G401 (cell line): ENCODE data around the gene CTSW. TPM values are rescaled to one million over a fixed set of nuclear protein-coding genes. Genes with fewer than 3 reads are reported as not detected.
"Not testable (repeated sequence)": the region's sequence is repeated elsewhere in the genome, so short reads cannot be mapped to it uniquely, and the experiment has no call there.

Experiments
- DNase-seq: peaks from one replicate; pipeline ENCODE4 v3.0.0-alpha.2; 2015; ENCODE audit warnings: low spot score
- in situ Hi-C: cut with HindIII; loops from 2 replicates; pipeline ENCODE4 v1.10.0; 2016; ENCODE audit warnings: low sequenced_read_pairs, mixed read lengths
- total RNA-seq: library from RNA; depleted of rRNA; stranded (reverse); fragments of >200 nt; shearing (Covaris generic); gene quantifications from 2 replicates; pipeline ENCODE4 v1.2.3, GENCODE V29; 2014

The CTSW gene
- total RNA-seq, 1 experiment from 2014 or later: not detected

DNA sequence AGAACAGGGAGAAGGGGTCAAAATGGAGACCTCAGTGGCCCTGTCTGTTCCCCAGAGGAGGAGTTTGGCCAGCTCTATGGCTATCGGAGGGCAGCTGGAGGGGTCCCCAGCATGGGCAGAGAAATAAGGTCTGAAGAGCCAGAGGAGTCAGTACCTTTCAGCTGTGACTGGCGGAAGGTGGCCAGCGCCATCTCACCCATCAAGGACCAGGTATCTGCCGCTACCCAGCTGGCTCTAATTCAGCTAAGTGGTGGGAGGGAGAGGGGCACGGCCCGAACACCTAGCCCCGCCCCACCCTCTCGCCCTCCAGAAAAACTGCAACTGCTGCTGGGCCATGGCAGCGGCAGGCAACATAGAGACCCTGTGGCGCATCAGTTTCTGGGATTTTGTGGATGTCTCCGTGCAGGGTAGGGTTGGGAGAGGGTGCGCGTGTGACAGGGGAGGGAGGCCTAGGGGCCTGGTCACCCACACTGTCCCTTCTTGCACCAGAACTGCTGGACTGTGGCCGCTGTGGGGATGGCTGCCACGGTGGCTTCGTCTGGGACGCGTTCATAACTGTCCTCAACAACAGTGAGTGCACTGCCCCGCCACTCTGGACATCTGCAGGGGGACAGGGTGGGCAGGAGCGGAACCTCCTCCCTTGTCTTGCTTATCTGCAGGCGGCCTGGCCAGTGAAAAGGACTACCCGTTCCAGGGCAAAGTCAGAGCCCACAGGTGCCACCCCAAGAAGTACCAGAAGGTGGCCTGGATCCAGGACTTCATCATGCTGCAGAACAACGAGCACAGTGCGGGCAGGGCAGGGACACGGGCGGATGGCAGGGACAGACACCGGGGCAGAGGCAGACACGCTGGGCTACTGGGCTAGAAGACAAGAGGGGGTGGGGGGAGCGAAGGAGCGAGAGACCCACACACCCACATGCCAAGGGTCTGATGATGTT lies 2.8 kb downstream of the CTSW start:
- in situ Hi-C loops: no loop called here
- no peak for DNase-seq

DNA sequence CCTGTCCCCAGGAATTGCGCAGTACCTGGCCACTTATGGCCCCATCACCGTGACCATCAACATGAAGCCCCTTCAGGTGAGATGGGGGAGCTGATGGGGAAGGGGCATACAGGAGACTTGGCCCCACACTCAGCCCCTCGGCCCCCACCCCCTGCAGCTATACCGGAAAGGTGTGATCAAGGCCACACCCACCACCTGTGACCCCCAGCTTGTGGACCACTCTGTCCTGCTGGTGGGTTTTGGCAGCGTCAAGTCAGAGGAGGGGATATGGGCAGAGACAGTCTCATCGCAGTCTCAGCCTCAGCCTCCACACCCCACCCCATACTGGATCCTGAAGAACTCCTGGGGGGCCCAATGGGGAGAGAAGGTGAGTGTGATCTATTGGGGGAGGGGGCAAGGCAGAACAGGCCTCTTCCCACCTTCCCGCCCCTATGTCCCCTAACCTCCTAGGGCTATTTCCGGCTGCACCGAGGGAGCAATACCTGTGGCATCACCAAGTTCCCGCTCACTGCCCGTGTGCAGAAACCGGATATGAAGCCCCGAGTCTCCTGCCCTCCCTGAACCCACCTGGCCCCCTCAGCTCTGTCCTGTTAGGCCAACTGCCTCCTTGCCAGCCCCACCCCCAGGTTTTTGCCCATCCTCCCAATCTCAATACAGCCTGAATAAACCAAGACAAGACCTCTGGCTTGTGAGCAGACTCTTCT lies 3.6 kb downstream of the CTSW start:
- in situ Hi-C loops: no loop called here

DNA sequence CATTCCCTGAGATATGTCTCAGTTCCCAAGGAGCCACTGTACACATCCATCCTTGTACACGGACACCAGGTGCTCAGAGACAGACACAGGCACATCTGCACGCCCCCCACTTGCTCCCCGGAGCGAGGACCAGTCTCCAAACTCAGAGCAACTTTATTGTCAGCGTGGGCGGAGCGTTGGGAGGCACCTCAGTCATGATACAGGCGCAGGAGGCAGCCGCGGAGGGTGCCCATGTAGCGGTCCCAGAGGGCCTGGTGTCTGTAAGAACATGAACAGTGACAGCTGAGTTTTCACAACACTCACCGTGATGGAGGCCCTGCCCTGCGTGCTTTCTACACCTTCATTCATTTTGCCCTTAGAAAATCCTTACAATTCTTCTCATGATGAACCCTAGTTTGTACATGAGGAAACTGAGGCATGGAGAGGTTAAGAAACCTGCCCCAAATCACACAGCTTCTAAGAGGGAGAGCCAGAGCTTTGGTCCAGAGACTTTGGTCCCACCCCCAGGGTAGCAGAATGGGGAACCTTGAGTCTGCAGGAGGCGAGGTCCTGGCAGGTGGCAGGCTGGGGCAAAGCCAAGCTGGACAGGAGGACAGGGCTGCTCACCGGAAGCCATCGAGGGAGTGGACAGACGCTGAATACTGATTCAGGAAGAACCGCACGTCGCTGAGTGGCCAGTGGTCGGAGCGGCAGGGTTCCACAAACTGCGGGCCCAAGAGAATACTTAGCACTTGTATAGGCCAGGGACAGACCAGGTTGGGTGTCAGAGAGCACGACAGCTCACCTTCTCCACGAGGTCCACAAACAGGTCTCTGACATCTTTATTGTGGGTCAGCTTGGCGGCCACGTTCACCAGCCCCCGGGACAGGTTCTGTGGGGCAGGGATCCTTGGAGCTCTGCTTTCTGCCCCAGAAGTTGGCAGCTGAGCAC lies 4.4 kb downstream of the CTSW start:
- no peak for DNase-seq

More for the DNA sequence above, 3.6 kb downstream of the CTSW start:
- no peak for DNase-seq

DNA sequence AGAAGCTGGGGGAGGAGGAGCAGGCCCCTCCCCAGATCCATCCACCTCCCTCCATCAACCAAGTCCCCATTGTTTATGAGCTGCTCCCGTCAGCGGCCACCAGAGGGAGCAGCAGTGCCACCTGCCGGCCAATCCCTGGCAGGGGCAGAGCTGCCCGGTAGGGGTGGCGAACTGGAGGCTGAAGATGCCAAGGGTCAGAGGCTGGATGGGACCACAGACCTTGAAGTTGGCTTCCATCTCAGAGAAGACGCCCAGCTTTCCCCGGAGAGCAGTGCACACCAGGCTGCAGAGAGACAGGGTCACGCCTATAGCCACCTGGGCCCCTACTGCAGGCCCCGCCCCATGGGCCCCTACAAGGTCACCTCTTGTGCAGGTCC lies 5.1 kb downstream of the CTSW start:
- in situ Hi-C loops: no loop called here
- DNase-seq: peak; percentile 81

More for the DNA sequence above, 4.4 kb downstream of the CTSW start:
- in situ Hi-C loops: no loop called here

DNA sequence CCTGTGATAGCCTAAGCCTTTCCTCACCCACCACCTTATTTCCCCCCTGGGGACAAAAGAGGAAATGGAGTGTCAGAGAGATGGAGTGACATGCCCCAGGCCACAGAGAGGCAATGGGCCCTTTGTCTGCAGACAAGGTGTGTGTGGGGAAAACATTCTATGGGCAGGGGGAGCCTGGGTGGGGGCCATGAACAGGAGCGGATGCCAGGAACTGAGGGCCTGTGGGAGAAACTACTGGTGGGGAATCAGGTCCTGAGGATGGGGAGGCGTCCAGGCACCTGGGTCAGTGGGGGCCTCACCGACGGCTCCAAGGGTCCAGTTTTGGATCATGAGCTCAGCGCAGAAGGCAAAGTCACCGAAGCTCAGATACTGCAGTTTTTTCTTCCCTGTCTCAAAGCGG lies 5.6 kb downstream of the CTSW start:
- in situ Hi-C loops: no loop called here
- DNase-seq: no peak

DNA sequence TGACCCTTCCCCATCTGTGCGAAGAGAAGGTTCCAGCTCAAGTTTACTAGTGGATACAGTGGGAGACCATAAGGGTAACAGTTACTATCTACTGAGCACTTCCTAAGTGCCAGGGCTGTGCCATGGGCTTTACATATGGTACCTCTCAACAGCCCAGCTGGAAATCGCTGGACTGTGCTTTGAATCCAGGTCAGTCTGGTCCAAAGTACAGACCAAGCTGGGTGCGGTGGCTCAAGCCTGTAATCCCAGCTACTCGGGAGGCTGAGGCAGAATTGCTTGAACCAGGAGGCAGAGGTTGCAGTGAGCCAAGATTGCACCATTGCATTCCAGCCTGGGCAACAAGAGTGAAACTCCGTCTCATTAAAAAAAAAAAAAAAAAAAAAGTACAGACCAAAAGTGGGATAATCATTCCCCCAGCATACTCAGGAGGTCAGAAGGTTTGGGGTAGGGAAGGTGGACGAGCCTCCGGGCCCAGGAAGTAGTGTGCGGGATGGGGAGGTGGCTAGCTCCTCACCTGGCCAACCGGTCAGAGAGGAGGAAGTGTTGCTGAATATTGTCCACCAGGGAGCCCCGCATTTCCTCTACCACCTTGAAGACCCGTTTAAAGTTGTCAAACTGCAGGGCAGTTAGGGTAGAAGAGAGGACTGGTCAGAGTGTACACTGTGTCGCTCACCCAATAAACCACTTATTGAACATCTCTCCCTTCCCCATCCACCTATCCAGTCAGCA lies 6.3 kb downstream of the CTSW start:
- in situ Hi-C loops: no loop called here
- DNase-seq: no peak

DNA sequence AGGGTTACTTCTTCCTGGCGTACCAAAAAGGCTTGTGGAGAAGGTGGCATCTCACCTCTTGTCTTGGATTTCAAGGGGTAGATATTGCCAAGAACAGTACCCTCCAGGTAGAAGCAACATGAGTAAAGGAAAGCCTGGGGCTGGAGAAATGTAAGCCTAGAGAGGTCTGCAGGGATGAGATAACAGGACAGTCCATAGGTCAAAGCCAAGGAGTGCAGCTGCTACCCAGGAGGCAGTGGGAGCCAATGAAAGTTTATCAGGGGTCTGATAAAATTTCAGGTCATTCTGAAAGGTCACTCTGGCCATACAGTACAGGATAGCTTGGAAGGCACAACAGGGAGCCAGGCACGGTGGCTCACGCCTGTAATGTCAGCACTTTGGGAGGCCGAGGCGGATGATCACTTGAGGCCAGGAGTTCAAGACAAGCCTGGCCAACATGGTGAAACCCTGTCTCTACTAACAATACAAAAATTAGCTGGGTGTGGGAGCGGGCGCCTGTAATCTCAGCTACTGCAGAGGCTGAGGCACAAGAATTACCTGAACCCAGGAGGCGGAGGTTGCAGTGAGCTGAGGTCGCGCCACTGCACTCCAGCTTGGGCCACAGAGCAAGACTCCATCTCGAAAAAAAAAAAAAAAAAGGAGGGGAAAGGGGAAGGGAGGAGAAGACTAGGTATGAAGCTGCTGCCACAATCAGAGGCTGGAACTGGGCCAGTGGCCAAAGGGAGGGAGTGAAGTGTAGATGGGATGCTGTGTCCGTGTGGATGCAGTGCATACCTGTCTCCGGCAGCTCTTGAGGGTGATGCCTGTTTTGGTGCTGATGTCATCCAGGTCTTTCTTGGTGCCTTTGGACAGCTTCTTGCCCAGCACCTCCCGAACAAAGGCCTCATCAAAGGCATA lies 7.4 kb downstream of the CTSW start:
- in situ Hi-C loops: no loop called here
- peak; percentile 37 for DNase-seq

DNA sequence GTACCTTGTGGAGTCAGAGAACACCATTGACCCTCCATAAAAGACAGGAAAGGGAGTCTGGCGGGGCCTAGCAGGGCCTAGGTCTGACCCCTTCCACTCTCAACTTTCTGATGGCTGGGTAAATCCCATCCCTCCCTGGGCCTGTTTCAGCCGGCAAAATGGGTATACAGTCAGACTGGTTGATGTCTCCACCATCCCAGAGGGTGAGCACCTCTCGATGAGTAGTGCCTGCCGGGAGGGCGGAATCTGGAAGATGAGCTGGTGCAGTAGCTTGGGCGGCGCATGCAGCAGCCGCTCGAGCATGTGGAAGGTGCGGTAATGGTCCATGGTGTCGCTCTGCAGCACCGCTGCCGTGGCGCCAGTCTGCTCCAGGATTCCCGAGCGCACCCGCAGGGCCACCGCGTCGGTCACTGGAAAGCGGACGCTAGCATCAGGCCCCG lies 8.1 kb downstream of the CTSW start:
- in situ Hi-C loops: no loop called here
- DNase-seq: no peak

DNA sequence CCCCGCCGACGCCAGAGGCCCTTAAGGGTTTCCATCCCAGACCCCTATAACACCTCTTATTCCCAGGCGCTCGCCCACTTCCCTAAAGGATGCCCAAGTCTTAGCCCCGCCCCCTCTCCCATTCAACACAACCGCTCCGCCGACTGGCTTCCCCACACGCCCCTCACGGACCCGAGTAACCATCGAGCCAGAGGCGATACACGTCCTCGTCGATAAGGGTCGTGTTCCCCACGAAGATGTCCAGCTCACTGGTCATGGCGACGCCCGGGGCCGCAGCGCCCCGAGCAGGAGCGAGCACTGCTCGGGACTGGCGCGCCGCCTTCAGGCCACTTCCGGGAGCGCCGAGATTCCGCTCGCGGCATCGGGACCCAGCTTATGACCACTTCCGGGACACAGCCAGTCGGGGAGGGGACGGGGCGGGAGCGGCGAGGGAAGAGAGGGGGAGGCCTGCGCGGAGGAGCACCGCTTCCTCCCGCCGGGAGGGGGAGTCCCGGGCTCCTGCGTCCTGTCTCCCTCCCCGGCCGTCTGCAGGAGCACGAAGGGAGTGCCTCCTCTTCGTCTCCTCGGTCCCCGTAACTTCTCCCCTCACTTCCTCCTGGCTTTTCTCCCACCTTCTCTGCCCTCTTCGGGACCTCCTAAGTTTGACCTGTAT lies 8.7 kb downstream of the CTSW start, which contains the start of gene FIBP:
TSS of gene FIBP (minus strand) at position 309 of the 652 bp plus-strand sequence. CDS start at position 256, 53 bp downstream.
- peak; percentile 98 for DNase-seq
- in situ Hi-C loops: no loop called here

DNA sequence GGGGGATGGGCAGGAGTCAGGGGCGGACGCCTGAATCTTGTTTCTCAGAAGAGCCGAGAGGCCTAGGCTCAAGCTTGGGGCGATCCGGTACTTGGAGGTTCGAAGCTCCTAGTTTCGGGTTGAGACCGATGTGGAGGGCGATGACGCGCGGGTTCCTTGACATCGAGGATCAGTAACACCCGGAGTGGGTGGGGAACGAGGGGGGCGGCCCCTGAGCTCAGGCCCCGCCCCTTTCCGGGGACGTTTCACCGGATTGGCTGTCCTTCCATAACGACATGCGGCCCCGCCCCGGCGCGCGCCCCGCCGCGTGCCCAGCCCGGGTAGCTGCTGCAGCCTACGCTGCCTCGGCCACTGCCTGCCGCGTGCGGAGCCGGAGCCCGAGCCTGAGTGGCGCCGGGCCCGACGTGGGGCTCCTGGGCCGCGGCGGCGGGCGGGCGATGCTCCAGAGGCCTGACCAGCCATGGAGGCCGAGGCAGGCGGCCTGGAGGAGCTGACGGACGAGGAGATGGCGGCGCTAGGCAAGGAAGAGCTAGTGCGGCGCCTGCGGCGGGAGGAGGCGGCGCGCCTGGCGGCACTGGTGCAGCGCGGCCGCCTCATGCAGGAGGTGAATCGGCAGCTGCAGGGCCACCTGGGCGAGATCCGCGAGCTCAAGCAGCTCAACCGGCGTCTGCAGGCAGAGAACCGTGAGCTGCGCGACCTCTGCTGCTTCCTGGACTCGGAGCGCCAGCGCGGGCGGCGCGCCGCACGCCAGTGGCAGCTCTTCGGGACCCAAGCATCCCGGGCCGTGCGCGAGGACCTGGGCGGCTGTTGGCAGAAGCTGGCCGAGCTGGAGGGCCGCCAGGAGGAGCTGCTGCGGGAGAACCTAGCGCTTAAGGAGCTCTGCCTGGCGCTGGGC lies 10.9 kb downstream of the CTSW start, which contains the start of gene CCDC85B:
TSS of gene CCDC85B (plus strand) at position 350 of the 895 bp plus-strand sequence. CDS start at position 461, 111 bp downstream.
- in situ Hi-C loops: no loop called here
- DNase-seq: peak; percentile 98

DNA sequence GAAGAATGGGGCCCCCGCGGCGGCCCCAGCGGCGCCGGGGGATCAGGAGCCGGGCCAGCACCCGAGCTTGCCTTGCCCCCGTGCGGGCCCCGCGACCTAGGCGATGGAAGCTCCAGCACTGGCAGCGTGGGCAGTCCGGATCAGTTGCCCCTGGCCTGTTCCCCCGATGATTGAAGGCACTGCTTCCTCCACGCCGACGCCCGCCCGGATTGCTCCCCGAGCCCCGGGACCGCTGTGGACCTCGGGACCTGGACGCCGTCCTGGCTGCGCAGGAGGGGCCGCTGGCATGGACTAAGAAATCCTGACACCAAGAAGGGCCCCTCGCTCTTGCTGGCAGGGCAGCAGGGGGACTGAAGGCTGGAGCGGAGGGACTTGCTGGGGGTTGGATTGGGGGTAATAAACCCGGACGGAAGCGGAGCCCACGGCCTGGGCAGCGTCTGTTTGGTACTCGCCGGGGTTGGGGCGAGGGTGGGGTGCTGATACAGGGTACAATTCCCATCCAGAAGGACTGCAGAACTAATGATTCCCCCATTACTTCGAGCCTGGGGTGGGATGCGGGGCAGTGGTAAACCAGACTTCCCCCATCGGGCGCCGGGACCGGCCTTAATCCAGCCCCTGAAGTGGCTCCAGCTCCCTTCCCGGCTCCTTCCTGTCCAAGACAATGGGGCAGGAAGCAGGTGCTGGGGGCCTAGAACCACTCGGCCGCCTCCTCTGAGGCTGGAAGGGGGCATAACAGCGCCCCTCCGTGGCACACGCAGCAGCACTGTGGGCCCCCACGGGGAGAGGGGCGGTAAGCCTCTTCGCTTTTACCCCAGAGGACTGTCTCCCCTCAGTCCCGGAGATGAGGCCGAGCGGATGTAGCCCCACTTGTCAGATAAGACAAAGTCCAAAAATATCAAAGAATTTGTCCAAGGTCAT lies 11.8 kb downstream of the CTSW start:
- DNase-seq: peak; percentile 32
- in situ Hi-C loops: no loop called here

DNA sequence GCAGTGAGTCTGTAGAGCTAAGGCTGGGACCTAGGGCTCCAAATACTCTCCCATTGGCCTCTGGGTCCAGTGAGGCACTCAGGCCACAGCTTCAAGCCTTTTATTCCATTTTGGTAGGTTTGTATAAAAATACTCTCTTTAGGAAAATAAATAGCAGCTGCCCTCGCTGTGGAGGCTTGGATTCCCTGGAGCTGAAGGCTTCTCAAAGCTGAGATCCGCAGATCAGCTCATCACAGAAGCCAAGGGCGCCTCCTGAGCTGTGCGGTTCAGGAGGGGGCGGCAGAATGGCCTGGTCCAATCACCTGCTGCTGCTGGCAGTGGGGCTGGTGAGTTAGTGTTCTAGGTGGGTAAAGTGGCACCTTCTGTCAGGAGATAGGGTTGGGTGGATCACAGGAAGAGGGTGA lies 12.5 kb downstream of the CTSW start:
- in situ Hi-C loops: not testable (repeated sequence)
- DNase-seq: peak; percentile 40

DNA sequence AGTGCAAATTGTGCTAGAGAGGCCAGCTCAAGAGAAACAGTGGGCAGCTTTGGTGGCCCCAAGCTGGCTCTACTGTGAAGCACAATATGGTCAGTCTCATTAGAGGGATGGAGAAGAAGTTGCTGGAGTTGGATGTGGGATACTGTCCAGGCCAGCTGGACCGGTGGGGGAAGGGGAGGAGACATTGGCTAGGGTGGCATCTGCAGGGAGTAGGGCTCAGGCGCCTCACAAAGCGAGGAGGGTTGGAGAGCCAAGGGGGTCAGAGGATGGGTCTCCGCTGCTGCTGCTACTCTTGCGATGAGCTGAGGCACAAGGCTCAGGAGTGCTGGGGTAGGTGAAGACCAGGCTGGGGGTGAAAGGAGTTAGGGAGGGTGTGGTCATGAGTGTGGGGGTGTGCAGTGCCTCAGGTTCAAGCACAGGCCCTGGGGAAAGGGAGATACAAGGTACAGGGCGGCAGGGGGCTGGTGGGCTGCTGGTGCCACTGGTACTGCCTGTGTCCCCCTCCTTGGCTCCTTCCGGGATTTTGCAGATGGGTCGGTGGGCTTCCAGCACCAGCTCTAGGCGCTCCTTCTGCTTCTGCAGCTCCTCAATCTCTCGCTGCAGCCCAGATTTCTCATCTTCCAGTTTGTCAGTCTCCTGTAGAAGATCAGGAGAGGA lies 13.2 kb downstream of the CTSW start:
- in situ Hi-C loops: no loop called here
- peak; percentile 37 for DNase-seq

DNA sequence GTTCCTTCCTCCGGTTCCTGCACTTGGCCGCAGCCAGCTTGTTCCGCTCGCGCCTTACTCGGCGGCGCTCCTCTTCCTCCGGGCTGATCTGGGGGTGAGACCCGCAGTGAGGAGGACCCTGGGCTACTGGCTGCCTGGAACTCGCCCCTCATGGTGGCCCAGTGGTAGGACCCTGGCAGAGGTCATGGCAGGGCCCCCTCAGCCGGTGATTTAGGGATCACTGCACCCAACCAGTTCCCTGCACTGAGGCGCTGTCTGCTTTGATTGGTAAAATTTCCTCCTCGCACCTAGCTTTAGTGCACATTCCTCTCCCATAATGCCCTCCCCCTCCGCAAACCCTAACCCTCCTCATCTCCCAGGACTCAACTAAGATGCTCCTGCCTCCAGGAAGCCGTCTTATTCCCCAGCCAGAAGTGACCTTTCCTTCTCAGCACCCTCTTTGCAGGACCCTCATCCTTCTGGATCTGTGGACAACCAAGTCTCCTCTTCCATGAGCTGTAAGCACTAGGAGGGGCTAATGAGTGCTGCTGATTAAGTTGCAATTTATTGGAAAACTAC lies 14.5 kb downstream of the CTSW start:
- in situ Hi-C loops: no loop called here
- no peak for DNase-seq
